GM12878 (cell line): ENCODE results near the gene AFF1. TPM values are rescaled to one million over a fixed set of nuclear protein-coding genes. Genes with fewer than 3 reads are reported as not detected.

Source experiments
- ATAC-seq: fragments of 200-7000 bp; cut with Tn5 transposase; 3 replicates; pipeline ENCODE4 v1.9.1; 2020; ENCODE audit warnings: mild to moderate bottlenecking, moderate library complexity
- BruUV-seq: library from RNA; stranded (reverse); fragments of 400-500 nt; replicated peaks from 2 replicates; lab custom pipeline; 2021; lab: Mats Ljungman, UMichigan
- CTCF ChIA-PET: fragments of 300-600 bp; sonication (Branson Sonifier 250); formaldehyde crosslinking; extraction: SDS; loops from one replicate; lab custom pipeline; 2021; ENCODE audit warnings: inconsistent platforms; lab: Yijun Ruan, JAX
- POLR2A ChIA-PET: fragments of 350-600 bp; formaldehyde crosslinking; extraction: SDS; loops from one replicate; lab custom pipeline; 2021; ENCODE audit warnings: inconsistent platforms; lab: Charles Lee
- RAD21 ChIA-PET: fragments of 300-600 bp; sonication (Branson Sonifier 250); formaldehyde crosslinking; loops from one replicate; lab custom pipeline; 2023; ENCODE audit warnings: antibody characterized with exemption; ENCODE audit not compliant: unreplicated experiment; lab: Charles Lee
- SMC1A ChIA-PET: fragments of 300-600 bp; sonication (Branson Sonifier 250); formaldehyde crosslinking; loops from one replicate; lab custom pipeline; 2023; ENCODE audit not compliant: unreplicated experiment, uncharacterized antibody; lab: Charles Lee
- DNase-seq: peaks from one replicate; pipeline ENCODE4 v3.0.0-alpha.2; 2011; ENCODE audit warnings: low read depth, low spot score
- FAIRE-seq: peaks from 3 replicates; lab custom pipeline; 2011; peaks lifted over from hg19 to GRCh38; lab: Jason Lieb, UNC
- H2AFZ ChIP-seq: 2 replicates; pipeline ENCODE4 v1.6.0; 2011; ENCODE audit warnings: low read depth, low read length, control low read depth; ENCODE audit not compliant: control insufficient read depth
- H3K27ac ChIP-seq: 2 replicates; pipeline ENCODE4 v1.5.1; 2011; ENCODE audit warnings: control low read depth; ENCODE audit not compliant: control insufficient read depth, insufficient read depth
- H3K27me3 ChIP-seq, 2 experiments: replicated peaks in 1 of 2; 2 replicates each; pipeline versions ENCODE4 v1.6.0 to v1.6.1; 2011; ENCODE audit warnings: low read length in 1 of 2; ENCODE audit not compliant: control insufficient read depth in 2 of 2, insufficient read depth in 2 of 2
- H3K36me3 ChIP-seq, 2 experiments: 2 replicates each; pipeline ENCODE4 v1.5.1; 2011; ENCODE audit warnings: low read length in 1 of 2; ENCODE audit not compliant: control insufficient read depth in 2 of 2, insufficient read depth in 2 of 2
- H3K4me1 ChIP-seq: 2 replicates; pipeline ENCODE4 v1.6.1; 2011; ENCODE audit warnings: mild to moderate bottlenecking, low read length, moderate library complexity, mixed read lengths; ENCODE audit not compliant: control insufficient read depth, insufficient read depth
- H3K4me2 ChIP-seq: 2 replicates; pipeline ENCODE4 v1.6.0; 2011; ENCODE audit warnings: control low read depth; ENCODE audit not compliant: control insufficient read depth, insufficient read depth
- H3K4me3 ChIP-seq: fragments of 200-600 bp; sonication (generic); 2 replicates; pipeline ENCODE4 v1.5.1; 2016
- H3K79me2 ChIP-seq: 2 replicates; pipeline ENCODE4 v1.6.0; 2011; ENCODE audit warnings: low read length; ENCODE audit not compliant: control insufficient read depth, insufficient read depth
- H3K9ac ChIP-seq: 2 replicates; pipeline ENCODE4 v1.8.0; 2011; ENCODE audit warnings: low read length, control low read depth, mixed read lengths; ENCODE audit not compliant: control insufficient read depth, insufficient read depth
- H3K9me3 ChIP-seq: replicated peaks from 3 replicates; pipeline ENCODE4 v1.5.1; 2011; ENCODE audit warnings: mild to moderate bottlenecking, low read length; ENCODE audit not compliant: control insufficient read depth, insufficient read depth
- H4K20me1 ChIP-seq: 2 replicates; pipeline ENCODE4 v1.6.0; 2011; ENCODE audit not compliant: control insufficient read depth, insufficient read depth
- FOS ChIP-seq: IDR thresholded peaks from 3 replicates; pipeline ENCODE4 v1.6.1; 2011; ENCODE audit warnings: borderline replicate concordance; ENCODE audit not compliant: insufficient read length; ENCODE audit errors: extremely low read depth
- HDAC6 ChIP-seq: fragments of 200-600 bp; sonication (generic); IDR thresholded peaks from one replicate; pipeline ENCODE4 v1.8.0; 2017; ENCODE audit warnings: antibody characterized with exemption; ENCODE audit not compliant: unreplicated experiment
- RB1 ChIP-seq: fragments of 450-650 bp; formaldehyde crosslinking; IDR thresholded peaks from 2 replicates; pipeline ENCODE4 v1.6.1; 2017; ENCODE audit warnings: mild to moderate bottlenecking, borderline replicate concordance
- RELB ChIP-seq: fragments of 450-650 bp; IDR thresholded peaks from 2 replicates; pipeline ENCODE4 v1.6.1; 2017; ENCODE audit warnings: low read depth, mild to moderate bottlenecking, moderate library complexity
- WGBS: methylation state at CpG from one replicate; pipeline ENCODE4 v1.1.6; 2016; ENCODE audit warnings: low lambda C conversion rate; ENCODE audit not compliant: insufficient replicate concordance, insufficient coverage; ENCODE audit errors: missing lambda C conversion rate; 5-methylcytosine and 5-hydroxymethylcytosine counted together
- in situ Hi-C: fragments of 300-500 bp; cut with MboI; formaldehyde crosslinking; loops from 9 replicates; pipeline ENCODE4 v1.14.3; 2018; ENCODE audit warnings: mixed read lengths
- intact Hi-C: fragments of 100-400 bp; cut with micrococcal nuclease; formaldehyde crosslinking; loops from one replicate; pipeline ENCODE4 v1.14.2; 2022; ENCODE audit not compliant: unreplicated experiment
- polyA plus RNA-seq, 11 experiments: library from polyadenylated mRNA; depleted of rRNA in 4 of 11; unstranded in 6 of 11; stranded (reverse) in 5 of 11; fragments of >200 nt; fragmentation: Nextera tagmentation in 4 of 11; fragmentation: Illumina TruSeq in 1 of 11; extraction: Ambion mirVana in 4 of 11; extraction: Trizol in 1 of 11; gene quantifications; 1 replicate in 1 of 11; 2 replicates in 10 of 11; pipeline versions ENCODE4 v1.2.1 to v1.2.3, GENCODE V29; 2011 to 2016; ENCODE audit warnings: inconsistent platforms in 2 of 11, missing spikeins in 2 of 11, low read depth in 1 of 11
- total RNA-seq, 4 experiments: library from RNA; depleted of rRNA in 3 of 4; stranded (reverse); fragments of >200 nt in 3 of 4; fragmentation: Illumina TruSeq in 1 of 4; extraction: Trizol in 1 of 4; gene quantifications; 2 replicates each; pipeline versions ENCODE4 v1.2.1 to v1.2.3, GENCODE V29; 2013 to 2021

The AFF1 gene
- total and polyA plus RNA-seq, 10 of the 15 experiments (the other 5 are each of a cell fraction or from before 2014, with no cell fraction given) = 3.5 to 56.1 (median 21.5) TPM

- Histone ChIP-seq H3K4me1 (no peaks in the 10 kb centered on the region), H3K36me3 (peaks cover 3 to 38% of the 10 kb centered on the region in 2 experiments), H3K27ac (no peak overlapping the region), H2AFZ (no peak overlapping the region), H3K4me3 (no peak overlapping the region), H3K27me3 (no peaks in the 10 kb centered on the region), H3K9ac (no peak overlapping the region), H3K4me2 (no peak overlapping the region), H3K9me3 (no peaks in the 10 kb centered on the region), H4K20me1 (no peaks in the 10 kb centered on the region), H3K79me2 (peaks cover 30% of the 10 kb centered on the region)
- ATAC-seq (no peak), DNase-seq (no peak), FAIRE-seq (no peak)
- no TSS peak for BruUV-seq
- intact Hi-C loops (no loop called here), in situ Hi-C loops (no loop called here)
- POLR2A ChIA-PET = no interaction called here
- RAD21 ChIA-PET = no interaction called here
- TF ChIP-seq HDAC6 = no peak
- no peak for TF ChIP-seq FOS
- no peak for TF ChIP-seq RELB
- TF ChIP-seq RB1 = no peak
- CTCF ChIA-PET = no interaction called here
- SMC1A ChIA-PET = interaction anchor here (0.9 to 1.2 kb wide), 3 partner anchors 30 to 164 kb away, joined by 3 to 4 read pairs (median 3); no protein-coding TSS in a partner anchor
- 97% methylated on average over 12 of the region's 12 CpGs for WGBS
These were observed 151.5 kb downstream of the AFF1 start for GRCh38 chr4:87086143-87086805.
